ENCODE measurements around the gene BTBD3. TPM values are rescaled to one million over a fixed set of nuclear protein-coding genes. Genes with fewer than 3 reads are reported as not detected.
A peak's percentile ranks its signal among the peaks of the same experiment; 100 is the strongest.

Gene BTBD3
- polyA plus RNA-seq (ENCODE audit: insufficient read length in 10 of 10): 10 to 100 TPM; 28.7 to 56.4 (median 41.0) TPM
- long read RNA-seq, donor 1, full-length matches to known transcripts: 15 of 37 reads
- long read RNA-seq, donor 1, partial matches to known transcripts: 22 of 37 reads
- long read RNA-seq, donor 1, other reads (novel, unspliced or antisense): 0 of 37 reads
- long read RNA-seq, donor 2, full-length matches to known transcripts: 9 of 9 reads
- long read RNA-seq, donor 2, partial matches to known transcripts: 0 of 9 reads
- long read RNA-seq, donor 2, other reads (novel, unspliced or antisense): 0 of 9 reads
- long read RNA-seq, donor 3: 0 reads
- long read RNA-seq, donor 4, full-length matches to known transcripts: 5 of 5 reads
- long read RNA-seq, donor 4, partial matches to known transcripts: 0 of 5 reads
- long read RNA-seq, donor 4, other reads (novel, unspliced or antisense): 0 of 5 reads
- long read RNA-seq, donor 5, full-length matches to known transcripts: 9 of 9 reads
- long read RNA-seq, donor 5, partial matches to known transcripts: 0 of 9 reads
- long read RNA-seq, donor 5, other reads (novel, unspliced or antisense): 0 of 9 reads
- long read RNA-seq, donor 6, full-length matches to known transcripts: 10 of 10 reads
- long read RNA-seq, donor 6, partial matches to known transcripts: 0 of 10 reads
- long read RNA-seq, donor 6, other reads (novel, unspliced or antisense): 0 of 10 reads
- long read RNA-seq, donor 7, full-length matches to known transcripts: 9 of 9 reads
- long read RNA-seq, donor 7, partial matches to known transcripts: 0 of 9 reads
- long read RNA-seq, donor 7, other reads (novel, unspliced or antisense): 0 of 9 reads
- long read RNA-seq, donor 8, full-length matches to known transcripts: 9 of 9 reads
- long read RNA-seq, donor 8, partial matches to known transcripts: 0 of 9 reads
- long read RNA-seq, donor 8, other reads (novel, unspliced or antisense): 0 of 9 reads
- long read RNA-seq, donor 9, full-length matches to known transcripts: 1 of 1 reads
- long read RNA-seq, donor 9, partial matches to known transcripts: 0 of 1 reads
- long read RNA-seq, donor 9, other reads (novel, unspliced or antisense): 0 of 1 reads

GRCh38 chr20:11917663-11918062 lies at the start of gene BTBD3:
TSS of gene BTBD3 (plus strand) at chr20:11917893. CDS start at chr20:11918276, 383 bp downstream.
- DNase-seq: peak; percentile 80 to 92 (median 87)

- no peak for DNase-seq
Observed at GRCh38 chr20:11869641-11870040, 48.1 kb upstream of the BTBD3 start.

GRCh38 chr20:11870411-11870810 lies 47.3 kb upstream of the BTBD3 start:
- DNase-seq: no peak

GRCh38 chr20:11876555-11876954 lies 41.1 kb upstream of the BTBD3 start:
- no peak for DNase-seq

- no peak for DNase-seq
Observed at GRCh38 chr20:11880680-11881079, 37.0 kb upstream of the BTBD3 start.

- DNase-seq: no peak
Observed at GRCh38 chr20:11881449-11881848, 36.2 kb upstream of the BTBD3 start.

GRCh38 chr20:11882651-11883050 lies 35.0 kb upstream of the BTBD3 start:
- no peak for DNase-seq

GRCh38 chr20:11888648-11889047 lies 29.0 kb upstream of the BTBD3 start:
- no peak for DNase-seq

- peak; percentile 92 to 97 (median 95) for DNase-seq
Observed at GRCh38 chr20:11890331-11891076, 27.2 kb upstream of the BTBD3 start.

GRCh38 chr20:11891077-11891775 lies 26.5 kb upstream of the BTBD3 start:
- peak; percentile 71 to 92 (median 82) for DNase-seq

GRCh38 chr20:11891776-11892545 lies 25.7 kb upstream of the BTBD3 start:
- DNase-seq: peak; percentile 69 to 90 (median 81)

GRCh38 chr20:11894062-11894461 lies 23.6 kb upstream of the BTBD3 start:
- no peak for DNase-seq

GRCh38 chr20:11895861-11896387 lies 21.8 kb upstream of the BTBD3 start:
- peak in 2 of 3 donors; percentile 25 to 33 for DNase-seq

GRCh38 chr20:11901127-11901526 lies 16.6 kb upstream of the BTBD3 start:
- DNase-seq: peak in 1 of 3 donors; percentile 79

GRCh38 chr20:11902285-11902697 lies 15.4 kb upstream of the BTBD3 start:
- DNase-seq: peak in 1 of 3 donors; percentile 57

GRCh38 chr20:11905460-11906179 lies 12.1 kb upstream of the BTBD3 start:
- no peak for DNase-seq

- DNase-seq: no peak
Observed at GRCh38 chr20:11906626-11907480, 10.8 kb upstream of the BTBD3 start.

- DNase-seq: no peak
Observed at GRCh38 chr20:11907621-11908020, 10.1 kb upstream of the BTBD3 start.

Data from muscle of back (tissue), 13 donors.